Erythroblast (primary cell): ENCODE measurements around the gene CHERP.

ENCODE experiments used
- GATA1 ChIP-seq: IDR thresholded peaks from 2 replicates; pipeline ENCODE4 v1.6.1; 2011; ENCODE audit warnings: low read depth, mild to moderate bottlenecking, control low read depth, low read length, moderate library complexity
- POLR2A ChIP-seq: IDR thresholded peaks from 2 replicates; pipeline ENCODE4 v1.6.1; 2011; ENCODE audit warnings: mild to moderate bottlenecking, low read length

DNA sequence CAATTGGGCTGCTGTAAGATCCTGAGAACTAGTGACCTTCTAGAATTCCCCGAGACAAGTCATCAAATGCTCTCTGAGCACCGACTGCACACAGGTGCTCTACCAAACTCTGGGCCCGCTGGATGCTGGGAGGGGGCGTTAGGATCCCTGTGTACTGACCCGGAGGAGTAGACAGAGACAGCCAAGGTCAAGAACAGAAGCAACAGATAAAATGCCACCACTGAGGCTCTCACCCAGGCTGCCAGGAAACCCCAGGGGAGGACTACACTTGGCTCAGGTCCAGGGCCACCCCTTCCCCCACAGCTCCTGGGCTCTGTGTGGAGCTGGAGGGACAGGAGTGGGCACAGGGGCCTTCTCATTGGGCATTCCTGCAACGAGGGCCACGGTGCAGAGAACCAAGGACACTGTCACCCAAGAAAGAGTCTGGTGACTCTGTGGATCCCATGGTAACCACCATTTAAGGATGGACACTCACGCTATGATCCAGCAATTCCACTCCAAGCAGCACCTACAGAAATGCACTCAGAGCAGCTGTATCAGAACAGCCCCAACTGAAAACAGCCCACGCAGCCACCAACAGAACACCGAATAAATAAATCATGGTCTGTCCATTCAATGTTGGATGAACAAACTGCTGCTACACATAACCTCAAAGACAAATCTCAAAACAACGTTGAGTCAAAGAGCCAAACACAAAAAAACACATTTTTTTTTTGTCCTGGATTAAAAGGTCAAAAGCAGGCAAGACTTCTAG, 46.8 kb upstream of the CHERP start:
- TF ChIP-seq POLR2A (no peak), GATA1 (no peak)
